ENCODE results near the gene MTA1.

DNA sequence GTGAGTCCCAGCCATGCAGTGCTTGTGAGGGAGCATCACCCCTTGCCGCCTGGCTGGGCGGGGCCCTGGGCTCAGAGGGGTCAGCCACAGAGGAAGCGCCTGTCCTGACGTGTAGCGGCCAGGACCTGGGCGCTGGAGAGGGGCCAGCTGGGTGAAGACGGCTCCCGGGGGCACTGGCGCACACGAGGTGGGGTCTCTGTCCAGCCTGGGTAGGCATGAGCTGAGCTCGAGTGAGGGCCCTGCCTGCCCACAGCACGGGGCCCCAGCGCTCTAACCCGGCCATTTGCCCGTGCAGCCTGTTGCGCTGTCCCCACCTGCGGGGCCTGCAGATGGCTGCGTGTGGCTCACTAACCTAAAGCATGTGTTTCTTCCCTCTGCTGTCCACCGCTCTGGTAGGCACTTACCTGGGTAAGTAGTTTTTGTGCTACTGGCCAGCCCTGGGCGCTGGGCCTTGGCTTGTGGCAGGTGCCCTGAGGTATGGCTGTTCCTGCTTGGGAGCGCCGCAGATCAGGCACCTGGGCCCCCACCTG is 48.4 kb downstream of the MTA1 start:
- TF ChIP-seq, protein P1, sequence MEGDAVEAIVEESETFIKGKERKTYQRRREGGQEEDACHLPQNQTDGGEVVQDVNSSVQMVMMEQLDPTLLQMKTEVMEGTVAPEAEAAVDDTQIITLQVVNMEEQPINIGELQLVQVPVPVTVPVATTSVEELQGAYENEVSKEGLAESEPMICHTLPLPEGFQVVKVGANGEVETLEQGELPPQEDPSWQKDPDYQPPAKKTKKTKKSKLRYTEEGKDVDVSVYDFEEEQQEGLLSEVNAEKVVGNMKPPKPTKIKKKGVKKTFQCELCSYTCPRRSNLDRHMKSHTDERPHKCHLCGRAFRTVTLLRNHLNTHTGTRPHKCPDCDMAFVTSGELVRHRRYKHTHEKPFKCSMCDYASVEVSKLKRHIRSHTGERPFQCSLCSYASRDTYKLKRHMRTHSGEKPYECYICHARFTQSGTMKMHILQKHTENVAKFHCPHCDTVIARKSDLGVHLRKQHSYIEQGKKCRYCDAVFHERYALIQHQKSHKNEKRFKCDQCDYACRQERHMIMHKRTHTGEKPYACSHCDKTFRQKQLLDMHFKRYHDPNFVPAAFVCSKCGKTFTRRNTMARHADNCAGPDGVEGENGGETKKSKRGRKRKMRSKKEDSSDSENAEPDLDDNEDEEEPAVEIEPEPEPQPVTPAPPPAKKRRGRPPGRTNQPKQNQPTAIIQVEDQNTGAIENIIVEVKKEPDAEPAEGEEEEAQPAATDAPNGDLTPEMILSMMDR (IDR thresholded peaks at IDR 0.05), result no peak
- no peak for TF ChIP-seq POLR2A (IDR thresholded peaks at IDR 0.05)

All from heart left ventricle (tissue), 13 donors.